Cardiac muscle cell (in vitro differentiated cells and primary cell): Measurements from ENCODE around the gene HTR3C. TPM values are rescaled to one million over a fixed set of nuclear protein-coding genes. Genes with fewer than 3 reads are reported as not detected.
"Not testable (repeated sequence)": the region's sequence is repeated elsewhere in the genome, so short reads cannot be mapped to it uniquely, and the experiment has no call there.

Experiments
- DNase-seq, 2 donors: peaks; one replicate each; pipeline versions ENCODE4 v3.0.0 to v3.0.0-alpha.2; 2010 to 2017; ENCODE audit warnings: low read depth in 1 of 2, low spot score in 1 of 2
- H3K27ac ChIP-seq: fragments of 200-600 bp; sonication (generic); 2 replicates; pipeline ENCODE4 v1.5.1; 2016
- H3K27me3 ChIP-seq: fragments of 200-600 bp; sonication (generic); 2 replicates; pipeline ENCODE4 v1.6.0; 2016; ENCODE audit warnings: control low read depth
- H3K36me3 ChIP-seq: fragments of 200-600 bp; sonication (generic); 2 replicates; pipeline ENCODE4 v1.5.1; 2016; ENCODE audit warnings: control low read depth
- H3K4me1 ChIP-seq: fragments of 200-600 bp; sonication (generic); 2 replicates; pipeline ENCODE4 v1.8.1; 2017; ENCODE audit warnings: low read depth, mild to moderate bottlenecking, mixed run types
- H3K4me3 ChIP-seq: fragments of 200-600 bp; sonication (generic); 2 replicates; pipeline ENCODE4 v1.5.1; 2016; ENCODE audit warnings: mild to moderate bottlenecking
- H3K9me3 ChIP-seq: fragments of 200-600 bp; sonication (generic); 2 replicates; pipeline ENCODE4 v1.5.1; 2017; ENCODE audit warnings: low read depth, mild to moderate bottlenecking, control low read depth
- CTCF ChIP-seq: IDR thresholded peaks from 2 replicates; pipeline ENCODE4 v1.5.1; 2012; ENCODE audit warnings: low read depth, mild to moderate bottlenecking, low read length
- polyA plus RNA-seq: library from polyadenylated mRNA; unstranded; fragments of >200 nt; fragmentation: Nextera tagmentation; extraction: Ambion mirVana; gene quantifications from 2 replicates; pipeline ENCODE4 v1.2.1, GENCODE V29; 2016
- total RNA-seq: library from RNA; depleted of rRNA; stranded (reverse); fragments of >200 nt; gene quantifications from 2 replicates; pipeline ENCODE4 v1.2.3, GENCODE V29; 2016

Gene HTR3C
- total and polyA plus RNA-seq, 2 experiments from 2014 or later, result 0.16 TPM; not detected in 1

- no peaks in the 10 kb centered on the region for H3K9me3 ChIP-seq
- no peaks in the 10 kb centered on the region for H3K27me3 ChIP-seq
- H3K27ac ChIP-seq, result no peak overlapping the region
- no peaks in the 10 kb centered on the region for H3K4me1 ChIP-seq
- no peaks in the 10 kb centered on the region for H3K36me3 ChIP-seq
- no peak for DNase-seq
- no peak overlapping the region for H3K4me3 ChIP-seq
- TF ChIP-seq CTCF, result no peak
Measured at GRCh38 chr3:184030536-184030935, 22.3 kb upstream of the HTR3C start.

GRCh38 chr3:184031187-184031792, 21.6 kb upstream of the HTR3C start, which contains the start of gene HTR3D:
Gene HTR3D, plus strand, starts transcription at chr3:184031742. Its CDS starts 0 bp downstream, at chr3:184031742.
- Histone ChIP-seq H3K4me1 (no peaks in the 10 kb centered on the region), H3K4me3 (no peak within 1 kb of the TSS), H3K27me3 (no peaks in the 10 kb centered on the region), H3K36me3 (no peaks in the 10 kb centered on the region), H3K27ac (no peak within 1 kb of the TSS), H3K9me3 (no peaks in the 10 kb centered on the region)
- DNase-seq, result no peak
- no peak for TF ChIP-seq CTCF

- TF ChIP-seq CTCF, result no peak
- no peak overlapping the region for H3K27ac ChIP-seq
- no peak for DNase-seq
- no peaks in the 10 kb centered on the region for H3K27me3 ChIP-seq
- no peaks in the 10 kb centered on the region for H3K36me3 ChIP-seq
- H3K4me1 ChIP-seq, result no peaks in the 10 kb centered on the region
- no peaks in the 10 kb centered on the region for H3K9me3 ChIP-seq
- no peak overlapping the region for H3K4me3 ChIP-seq
Measured at GRCh38 chr3:184037816-184038215, 15.0 kb upstream of the HTR3C start.

- H3K4me1 ChIP-seq, DNase-seq, H3K4me3 ChIP-seq, H3K9me3 ChIP-seq, H3K36me3 ChIP-seq, H3K27ac ChIP-seq, H3K27me3 ChIP-seq: not testable (repeated sequence)
Measured at GRCh38 chr3:184038307-184038706, 14.5 kb upstream of the HTR3C start.

GRCh38 chr3:184039414-184039813, 13.4 kb upstream of the HTR3C start:
- Histone ChIP-seq H3K27ac (no peak overlapping the region), H3K27me3 (no peaks in the 10 kb centered on the region), H3K4me1 (no peaks in the 10 kb centered on the region), H3K9me3 (no peaks in the 10 kb centered on the region), H3K36me3 (no peaks in the 10 kb centered on the region), H3K4me3 (no peak overlapping the region)
- peak in 1 of 2 donors; percentile 67 for DNase-seq
- TF ChIP-seq CTCF, result no peak

- Histone ChIP-seq H3K27ac (no peak overlapping the region), H3K36me3 (no peaks in the 10 kb centered on the region)
Measured at GRCh38 chr3:184040010-184040409, 12.8 kb upstream of the HTR3C start.

More at GRCh38 chr3:184040010-184040409, 12.8 kb upstream of the HTR3C start:
- no peaks in the 10 kb centered on the region for H3K9me3 ChIP-seq
- no peaks in the 10 kb centered on the region for H3K27me3 ChIP-seq
- TF ChIP-seq CTCF, result peak; percentile 41
- no peaks in the 10 kb centered on the region for H3K4me1 ChIP-seq
- peak; percentile 22 to 33 for DNase-seq
- H3K4me3 ChIP-seq, result no peak overlapping the region
